Loucy (cell line): ENCODE measurements around the gene PIK3R1.
A peak's percentile ranks its signal among the peaks of the same experiment; 100 is the strongest.

Source experiments
- H2AFZ ChIP-seq: fragments of 200-600 bp; sonication (generic); 2 replicates; pipeline ENCODE4 v1.6.0; 2016; ENCODE audit warnings: antibody characterized with exemption, mild to moderate bottlenecking, low read length, moderate library complexity
- H3F3A ChIP-seq: fragments of 200-600 bp; 2 replicates; pipeline ENCODE4 v1.6.0; 2016; ENCODE audit warnings: antibody characterized with exemption, low read depth, mild to moderate bottlenecking
- H3K27me3 ChIP-seq: fragments of 200-600 bp; sonication (generic); 2 replicates; pipeline ENCODE4 v1.6.1; 2014; ENCODE audit warnings: low read length, mild to moderate bottlenecking; ENCODE audit not compliant: insufficient read depth, poor library complexity, severe bottlenecking
- H3K36me3 ChIP-seq: fragments of 200-600 bp; sonication (generic); 2 replicates; pipeline ENCODE4 v1.6.1; 2016; ENCODE audit warnings: low read length; ENCODE audit not compliant: insufficient read depth
- H3K4me1 ChIP-seq: fragments of 200-600 bp; sonication (generic); 2 replicates; pipeline ENCODE4 v1.5.1; 2014; ENCODE audit warnings: low read length, mild to moderate bottlenecking; ENCODE audit not compliant: insufficient read depth, poor library complexity, severe bottlenecking
- H3K4me2 ChIP-seq: fragments of 200-600 bp; sonication (generic); 2 replicates; pipeline ENCODE4 v1.6.0; 2014; ENCODE audit warnings: antibody characterized with exemption, low read length, low read depth, mild to moderate bottlenecking; ENCODE audit not compliant: poor library complexity, severe bottlenecking
- H3K4me3 ChIP-seq: fragments of 200-600 bp; sonication (generic); 2 replicates; pipeline ENCODE4 v1.5.1; 2014; ENCODE audit warnings: low read length, mild to moderate bottlenecking, mixed read lengths; ENCODE audit not compliant: poor library complexity, severe bottlenecking
- H3K79me2 ChIP-seq: fragments of 200-600 bp; sonication (generic); 2 replicates; pipeline ENCODE4 v1.6.1; 2014; ENCODE audit warnings: low read length; ENCODE audit not compliant: insufficient read depth
- H3K9ac ChIP-seq: fragments of 200-600 bp; sonication (generic); 2 replicates; pipeline ENCODE4 v1.6.0; 2014; ENCODE audit warnings: mild to moderate bottlenecking, low read depth, low read length, moderate library complexity; ENCODE audit not compliant: poor library complexity, severe bottlenecking
- H3K9me2 ChIP-seq: fragments of 200-600 bp; sonication (generic); replicated peaks from 2 replicates; pipeline ENCODE4 v1.6.1; 2016; ENCODE audit warnings: low read depth, low read length, mixed read lengths
- H3K9me3 ChIP-seq: fragments of 200-600 bp; sonication (generic); 2 replicates; pipeline ENCODE4 v1.6.1; 2014; ENCODE audit warnings: mild to moderate bottlenecking, antibody characterized with exemption, low read length, low read depth; ENCODE audit not compliant: insufficient read depth
- H4K20me1 ChIP-seq: fragments of 200-600 bp; sonication (generic); 2 replicates; pipeline ENCODE4 v1.6.0; 2014; ENCODE audit warnings: antibody characterized with exemption, low read length, mild to moderate bottlenecking; ENCODE audit not compliant: insufficient read depth, poor library complexity, severe bottlenecking
- EZH2phosphoT487 ChIP-seq: fragments of 200-600 bp; IDR thresholded peaks from 2 replicates; pipeline ENCODE4 v1.6.1; 2018; ENCODE audit warnings: antibody characterized with exemption, mild to moderate bottlenecking, moderate library complexity, borderline replicate concordance
- TF ChIP-seq, protein P1 (sequence below): fragments of 200-600 bp; sonication (generic); conservative IDR thresholded peaks from 2 replicates; pipeline ENCODE4 v1.5.1; 2014; ENCODE audit warnings: mild to moderate bottlenecking, antibody characterized with exemption, low read length

PIK3R1 gene

DNA sequence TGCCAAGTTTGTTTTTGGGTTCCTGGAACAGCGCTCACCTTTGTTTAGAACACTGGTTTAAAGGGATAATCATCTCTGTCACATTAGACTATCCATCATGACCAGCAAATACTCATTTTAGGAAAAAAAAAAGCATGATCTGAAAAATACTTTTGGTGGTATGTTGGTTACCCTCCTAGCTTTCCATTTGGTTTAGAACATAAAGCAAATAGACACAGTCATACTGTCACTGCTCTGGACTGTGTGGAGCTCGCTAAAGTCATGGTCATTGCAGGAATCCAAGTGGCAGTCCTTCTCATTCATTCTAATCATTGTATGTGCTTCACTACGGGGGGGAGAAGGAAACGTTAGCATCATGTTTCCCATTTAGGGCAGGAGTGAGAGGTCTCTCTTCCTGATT, 83.5 kb downstream of the PIK3R1 start:
- Histone ChIP-seq H3K4me3 (no peak overlapping the region), H3K9me3 (no peaks in the 10 kb centered on the region), H3F3A (peaks cover 4% of the 10 kb centered on the region; the same call in 1 of the 2 replicates), H3K9me2 (no peaks in the 10 kb centered on the region), H2AFZ (no peak overlapping the region), H3K79me2 (no peaks in the 10 kb centered on the region), H3K27me3 (no peaks in the 10 kb centered on the region), H3K4me1 (peaks cover 17% of the 10 kb centered on the region), H3K4me2 (no peak overlapping the region), H3K9ac (no peak overlapping the region), H3K36me3 (peaks cover 68% of the 10 kb centered on the region), H4K20me1 (peaks cover 15% of the 10 kb centered on the region)
- TF ChIP-seq, protein P1, sequence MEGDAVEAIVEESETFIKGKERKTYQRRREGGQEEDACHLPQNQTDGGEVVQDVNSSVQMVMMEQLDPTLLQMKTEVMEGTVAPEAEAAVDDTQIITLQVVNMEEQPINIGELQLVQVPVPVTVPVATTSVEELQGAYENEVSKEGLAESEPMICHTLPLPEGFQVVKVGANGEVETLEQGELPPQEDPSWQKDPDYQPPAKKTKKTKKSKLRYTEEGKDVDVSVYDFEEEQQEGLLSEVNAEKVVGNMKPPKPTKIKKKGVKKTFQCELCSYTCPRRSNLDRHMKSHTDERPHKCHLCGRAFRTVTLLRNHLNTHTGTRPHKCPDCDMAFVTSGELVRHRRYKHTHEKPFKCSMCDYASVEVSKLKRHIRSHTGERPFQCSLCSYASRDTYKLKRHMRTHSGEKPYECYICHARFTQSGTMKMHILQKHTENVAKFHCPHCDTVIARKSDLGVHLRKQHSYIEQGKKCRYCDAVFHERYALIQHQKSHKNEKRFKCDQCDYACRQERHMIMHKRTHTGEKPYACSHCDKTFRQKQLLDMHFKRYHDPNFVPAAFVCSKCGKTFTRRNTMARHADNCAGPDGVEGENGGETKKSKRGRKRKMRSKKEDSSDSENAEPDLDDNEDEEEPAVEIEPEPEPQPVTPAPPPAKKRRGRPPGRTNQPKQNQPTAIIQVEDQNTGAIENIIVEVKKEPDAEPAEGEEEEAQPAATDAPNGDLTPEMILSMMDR, result no peak
- TF ChIP-seq EZH2phosphoT487, result no peak

DNA sequence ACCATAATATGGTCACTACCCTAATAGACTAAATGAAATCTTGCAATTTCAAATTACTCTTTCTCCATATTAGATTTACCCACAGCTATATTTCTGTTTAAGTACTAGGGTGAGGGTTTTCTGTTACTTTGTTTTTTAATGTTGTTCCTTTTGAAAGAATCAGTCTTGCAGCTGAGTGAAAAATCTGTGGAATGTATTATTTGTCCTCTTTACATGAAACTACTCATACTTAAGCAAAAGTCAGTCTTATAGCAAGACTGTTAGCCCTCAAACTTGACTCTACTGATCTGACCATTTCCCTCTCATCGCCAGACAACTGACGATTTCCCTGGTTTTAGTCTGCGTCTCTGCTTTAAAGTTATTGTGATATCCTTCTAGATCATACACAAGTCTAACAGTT, 84.0 kb downstream of the PIK3R1 start:
- H3K36me3 ChIP-seq, result peaks cover 63% of the 10 kb centered on the region
- TF ChIP-seq, protein P1, result no peak
- no peak for TF ChIP-seq EZH2phosphoT487
- peaks cover 15% of the 10 kb centered on the region for H4K20me1 ChIP-seq

DNA sequence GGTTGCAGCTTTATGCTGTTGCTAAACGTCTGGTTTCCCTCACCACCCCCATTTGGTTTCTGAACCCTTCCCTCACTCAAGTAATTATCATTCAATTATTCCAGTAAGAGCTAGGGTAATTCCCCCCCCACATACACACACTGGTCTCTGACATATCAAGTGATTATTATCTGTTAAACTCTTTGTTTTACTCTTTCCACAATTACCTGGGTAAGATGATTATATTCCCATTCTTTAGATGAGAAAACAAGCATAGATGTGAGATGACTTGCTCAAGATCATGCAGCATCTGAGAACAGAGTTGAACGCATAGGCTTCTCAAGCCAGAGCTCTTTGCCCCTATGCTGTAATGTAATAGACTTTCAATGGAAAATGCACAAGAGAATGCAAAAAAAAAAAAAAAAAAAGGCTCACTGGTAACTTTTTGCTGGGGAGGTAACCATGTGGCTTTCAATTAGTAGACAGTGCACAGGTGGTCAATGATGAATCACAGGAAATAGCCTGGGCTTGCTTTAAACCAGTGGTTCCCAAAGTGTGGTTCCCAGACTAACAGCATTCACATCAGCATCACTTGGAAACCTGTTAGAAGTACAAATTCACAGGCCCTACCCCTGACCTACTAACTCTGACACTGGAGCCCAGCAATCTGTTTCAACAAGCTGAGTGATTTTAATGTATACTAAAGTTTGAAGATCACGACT, 87.6 kb downstream of the PIK3R1 start:
- Histone ChIP-seq H2AFZ (no peak overlapping the region), H4K20me1 (peaks cover 14% of the 10 kb centered on the region)
- TF ChIP-seq EZH2phosphoT487, result no peak
- TF ChIP-seq, protein P1, result no peak

More for the DNA sequence above, 84.0 kb downstream of the PIK3R1 start:
- peaks cover 17% of the 10 kb centered on the region for H3K4me1 ChIP-seq
- H3K79me2 ChIP-seq, result no peaks in the 10 kb centered on the region
- H3K9ac ChIP-seq, result no peak overlapping the region
- H2AFZ ChIP-seq, result no peak overlapping the region
- H3F3A ChIP-seq, result peaks cover 4% of the 10 kb centered on the region; the same call in 1 of the 2 replicates
- no peak overlapping the region for H3K4me2 ChIP-seq
- H3K9me2 ChIP-seq, result no peaks in the 10 kb centered on the region
- H3K9me3 ChIP-seq, result no peaks in the 10 kb centered on the region
- no peak overlapping the region for H3K4me3 ChIP-seq
- H3K27me3 ChIP-seq, result no peaks in the 10 kb centered on the region

More for the DNA sequence above, 87.6 kb downstream of the PIK3R1 start:
- Histone ChIP-seq H3K4me3 (no peak overlapping the region), H3K9ac (no peak overlapping the region), H3F3A (peaks cover 4% of the 10 kb centered on the region; the same call in 1 of the 2 replicates), H3K4me1 (peaks cover 17% of the 10 kb centered on the region), H3K4me2 (peak overlapping the region; percentile 2), H3K36me3 (peaks cover 29% of the 10 kb centered on the region), H3K27me3 (no peaks in the 10 kb centered on the region), H3K9me3 (no peaks in the 10 kb centered on the region), H3K9me2 (no peaks in the 10 kb centered on the region), H3K79me2 (no peaks in the 10 kb centered on the region)
